CD8-positive, alpha-beta memory T cell (primary cell): ENCODE results near the gene ZNF774. TPM values are rescaled to one million over a fixed set of nuclear protein-coding genes. Genes with fewer than 3 reads are reported as not detected.

ENCODE experiments used
- CTCF ChIA-PET: fragments of 350-600 bp; sonication (Branson Sonifier 250); formaldehyde crosslinking; loops from one replicate; lab custom pipeline; 2021; ENCODE audit warnings: antibody characterized with exemption; lab: Charles Lee
- POLR2A ChIA-PET: fragments of 350-600 bp; sonication (Branson Sonifier 250); formaldehyde crosslinking; loops from one replicate; lab custom pipeline; 2021; ENCODE audit warnings: antibody characterized with exemption; lab: Charles Lee
- DNase-seq, 5 donors: peaks; one replicate each; pipeline versions ENCODE4 v3.0.0 to v3.0.0-alpha.2; 2020 to 2022; ENCODE audit warnings: mixed read lengths in 1 of 5
- H3K27ac ChIP-seq: one replicate; pipeline ENCODE4 v1.7.0; 2013; ENCODE audit warnings: low read depth, mild to moderate bottlenecking, low read length, moderate library complexity
- H3K27me3 ChIP-seq: 2 replicates; pipeline ENCODE4 v1.7.0; 2013; ENCODE audit warnings: low read length, mild to moderate bottlenecking; ENCODE audit not compliant: insufficient read depth, poor library complexity, severe bottlenecking
- H3K36me3 ChIP-seq: 2 replicates; pipeline ENCODE4 v1.7.0; 2013; ENCODE audit warnings: mild to moderate bottlenecking, low read length, moderate library complexity; ENCODE audit not compliant: insufficient read depth
- H3K4me1 ChIP-seq: 2 replicates; pipeline ENCODE4 v1.7.0; 2013; ENCODE audit warnings: mild to moderate bottlenecking, low read length, moderate library complexity; ENCODE audit not compliant: insufficient read depth
- H3K4me3 ChIP-seq: 2 replicates; pipeline ENCODE4 v1.7.0; 2013; ENCODE audit warnings: mild to moderate bottlenecking, low read length
- H3K9me3 ChIP-seq: 2 replicates; pipeline ENCODE4 v1.7.0; 2013; ENCODE audit warnings: mild to moderate bottlenecking, low read length
- H3K27ac Mint-ChIP-seq, 8 donors: one replicate each; pipeline ENCODE4 v1.8.0; 2020 to 2021; ENCODE audit warnings: mixed read lengths in 8 of 8, mild to moderate bottlenecking in 6 of 8, inconsistent platforms in 3 of 8, moderate library complexity in 3 of 8
- H3K27me3 Mint-ChIP-seq, 2 donors: one replicate each; pipeline ENCODE4 v1.8.0; 2020 to 2021; ENCODE audit warnings: mixed read lengths in 2 of 2, mild to moderate bottlenecking in 1 of 2, moderate library complexity in 1 of 2
- H3K36me3 Mint-ChIP-seq, 3 donors: one replicate each; pipeline ENCODE4 v1.8.0; 2020 to 2021; ENCODE audit warnings: mixed read lengths in 3 of 3, inconsistent platforms in 1 of 3, mild to moderate bottlenecking in 1 of 3
- H3K4me1 Mint-ChIP-seq, 3 donors: one replicate each; pipeline ENCODE4 v1.8.0; 2020 to 2021; ENCODE audit warnings: mixed read lengths in 3 of 3, inconsistent platforms in 1 of 3, mild to moderate bottlenecking in 1 of 3
- H3K4me3 Mint-ChIP-seq, 7 donors: one replicate each; pipeline ENCODE4 v1.8.0; 2020 to 2021; ENCODE audit warnings: mixed read lengths in 7 of 7, mild to moderate bottlenecking in 6 of 7, moderate library complexity in 4 of 7, inconsistent platforms in 2 of 7
- H3K9me3 Mint-ChIP-seq, 5 donors: one replicate each; pipeline ENCODE4 v1.8.0; 2020 to 2022; ENCODE audit warnings: mixed read lengths in 5 of 5, mild to moderate bottlenecking in 3 of 5, moderate library complexity in 2 of 5, inconsistent platforms in 1 of 5
- polyA plus RNA-seq: library from polyadenylated mRNA; unstranded; fragments of 300-500 nt; fragmentation: Illumina TruSeq; gene quantifications from one replicate; pipeline ENCODE4 v1.2.3, GENCODE V29; 2021
- total RNA-seq, 2 experiments: library from RNA; stranded (reverse); gene quantifications; one replicate each; pipeline ENCODE4 v1.2.3, GENCODE V29; 2021

The ZNF774 gene
- total and polyA plus RNA-seq, 3 experiments from 2014 or later: 0.50 to 0.64 TPM; not detected in 1

DNA sequence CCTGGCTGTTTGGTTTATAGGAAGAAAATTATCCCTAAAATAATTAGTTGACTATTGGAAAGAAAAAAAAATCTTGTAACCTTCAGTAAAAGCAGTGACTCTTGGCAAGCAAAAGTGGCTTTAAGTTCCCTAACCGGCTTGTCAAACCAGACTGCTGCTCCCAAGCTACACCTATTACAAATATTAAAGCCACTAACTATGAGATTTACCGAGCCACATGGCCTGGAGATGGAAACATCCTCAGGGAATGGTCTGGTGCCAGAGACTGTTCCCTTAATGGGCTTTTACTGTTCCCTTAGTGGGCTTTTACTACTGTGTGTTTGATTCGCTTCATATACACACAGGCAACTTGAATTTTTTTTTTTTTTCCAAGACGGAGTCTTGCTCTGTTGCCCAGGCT, 35.9 kb upstream of the ZNF774 start:
- ChIA-PET POLR2A (no interaction called here), CTCF (interaction anchor here (1.0 to 9.0 kb wide), 3 partner anchors 10 to 164 kb away, joined by 3 to 87 read pairs (median 4); no protein-coding TSS in a partner anchor)
- H3K4me3 ChIP-seq: no peak overlapping the region
- Mint-ChIP-seq H3K4me1 (peaks cover 5 to 9% (median 6%) of the 10 kb centered on the region in 3 donors), H3K4me3 (no peak overlapping the region), H3K9me3 (no peaks in the 10 kb centered on the region), H3K36me3 (no peaks in the 10 kb centered on the region), H3K27ac (no peak overlapping the region), H3K27me3 (peaks cover 0 to 1% of the 10 kb centered on the region in 2 donors)
- H3K27me3 ChIP-seq: no peaks in the 10 kb centered on the region
- DNase-seq: no peak
- H3K9me3 ChIP-seq: no peaks in the 10 kb centered on the region
- H3K27ac ChIP-seq: no peak overlapping the region
- H3K4me1 ChIP-seq: peaks cover 6% of the 10 kb centered on the region
- no peaks in the 10 kb centered on the region for H3K36me3 ChIP-seq

DNA sequence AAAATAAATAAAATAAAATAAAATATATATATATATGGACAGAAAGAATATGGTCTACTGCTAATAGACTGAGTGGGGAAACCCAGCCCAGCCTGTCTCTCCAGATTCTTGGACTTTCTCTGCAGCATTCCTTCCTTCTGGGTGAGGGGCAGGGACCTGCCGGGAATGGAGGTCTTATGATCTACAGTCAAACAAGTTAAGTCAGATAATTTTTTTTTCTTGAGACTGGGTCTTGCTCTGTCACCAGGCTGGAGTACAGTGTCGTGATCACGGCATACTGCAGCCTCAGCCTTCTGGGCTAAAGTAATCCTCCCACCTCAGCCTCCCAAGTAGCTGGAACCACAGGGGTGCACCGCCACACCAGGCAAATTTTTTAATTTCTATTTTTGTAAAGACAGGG, 33.5 kb upstream of the ZNF774 start:
- H3K4me1 ChIP-seq: peaks cover 6% of the 10 kb centered on the region
- no peaks in the 10 kb centered on the region for H3K9me3 ChIP-seq
- H3K4me3 ChIP-seq: no peak overlapping the region
- no peak overlapping the region for H3K4me3 Mint-ChIP-seq
- H3K36me3 ChIP-seq: no peaks in the 10 kb centered on the region
- ChIA-PET POLR2A (no interaction called here), CTCF (interaction anchor here (0.6 to 9.0 kb wide), 10 partner anchors 12 to 659 kb away, joined by 3 to 87 read pairs (median 8); no protein-coding TSS in a partner anchor)
- peaks cover 5 to 9% (median 6%) of the 10 kb centered on the region in 3 donors for H3K4me1 Mint-ChIP-seq
- no peaks in the 10 kb centered on the region for H3K9me3 Mint-ChIP-seq
- peaks cover 0 to 1% of the 10 kb centered on the region in 2 donors for H3K27me3 Mint-ChIP-seq
- no peaks in the 10 kb centered on the region for H3K27me3 ChIP-seq
- no peak overlapping the region for H3K27ac Mint-ChIP-seq
- DNase-seq: no peak
- H3K27ac ChIP-seq: no peak overlapping the region
- H3K36me3 Mint-ChIP-seq: no peaks in the 10 kb centered on the region

DNA sequence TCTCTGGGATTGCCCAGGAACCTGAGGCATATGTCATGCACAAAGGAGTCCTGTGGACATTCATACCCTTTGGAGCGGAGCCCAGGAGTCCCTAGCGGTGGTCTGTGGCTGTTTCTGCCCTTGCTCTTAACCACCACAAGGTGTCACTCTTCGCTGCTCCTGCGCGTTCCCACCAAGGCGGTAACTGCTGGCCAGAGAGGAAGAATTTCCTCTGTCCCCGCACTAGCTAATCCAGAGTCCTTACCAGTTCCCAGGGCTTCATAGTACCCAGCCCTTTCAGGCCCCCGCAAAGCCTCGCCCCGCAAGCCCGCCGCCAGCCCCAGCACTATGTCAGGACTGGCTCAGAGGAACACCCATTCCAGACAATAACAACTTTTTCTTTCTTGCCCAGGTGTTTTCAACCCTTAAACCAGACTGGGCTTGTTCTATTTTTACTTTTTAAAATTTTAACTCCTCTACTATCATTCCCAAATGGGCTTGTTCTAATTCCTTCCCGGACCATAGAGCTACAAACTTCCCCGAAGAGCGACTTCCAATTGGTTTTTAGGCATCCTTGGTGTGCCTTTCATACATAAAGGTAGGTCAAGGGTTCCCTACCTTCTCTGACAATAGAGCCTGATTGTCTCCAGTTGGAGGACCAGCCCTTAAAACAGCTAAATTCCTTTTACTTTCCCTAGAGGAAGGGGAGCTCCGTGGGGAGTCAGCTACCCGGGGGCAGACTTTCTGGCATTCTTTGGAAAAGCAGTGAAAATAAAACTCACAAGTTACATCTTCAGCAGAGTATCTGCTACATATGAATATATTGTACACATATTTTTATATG, 31.8 kb upstream of the ZNF774 start:
- Mint-ChIP-seq H3K27me3 (peaks cover 0 to 1% of the 10 kb centered on the region in 2 donors), H3K4me1 (peaks cover 5 to 9% (median 6%) of the 10 kb centered on the region in 3 donors), H3K27ac (no peak overlapping the region), H3K9me3 (no peaks in the 10 kb centered on the region), H3K4me3 (no peak overlapping the region), H3K36me3 (no peaks in the 10 kb centered on the region)
- peaks cover 6% of the 10 kb centered on the region for H3K4me1 ChIP-seq
- ChIA-PET POLR2A (interaction anchor here (0.6 to 0.7 kb wide), 2 partner anchors 161 to 275 kb away, joined by 3 read pairs; no protein-coding TSS in a partner anchor), CTCF (interaction anchor here (0.6 to 9.0 kb wide), 41 partner anchors 9 to 951 kb away, joined by 3 to 87 read pairs (median 4); partner anchors contain the start of genes BLM, HDDC3 and UNC45A)
- peak; percentile 46 to 78 (median 61) for DNase-seq
- H3K4me3 ChIP-seq: no peak overlapping the region
- H3K27me3 ChIP-seq: no peaks in the 10 kb centered on the region
- no peaks in the 10 kb centered on the region for H3K36me3 ChIP-seq
- H3K9me3 ChIP-seq: no peaks in the 10 kb centered on the region
- H3K27ac ChIP-seq: no peak overlapping the region

DNA sequence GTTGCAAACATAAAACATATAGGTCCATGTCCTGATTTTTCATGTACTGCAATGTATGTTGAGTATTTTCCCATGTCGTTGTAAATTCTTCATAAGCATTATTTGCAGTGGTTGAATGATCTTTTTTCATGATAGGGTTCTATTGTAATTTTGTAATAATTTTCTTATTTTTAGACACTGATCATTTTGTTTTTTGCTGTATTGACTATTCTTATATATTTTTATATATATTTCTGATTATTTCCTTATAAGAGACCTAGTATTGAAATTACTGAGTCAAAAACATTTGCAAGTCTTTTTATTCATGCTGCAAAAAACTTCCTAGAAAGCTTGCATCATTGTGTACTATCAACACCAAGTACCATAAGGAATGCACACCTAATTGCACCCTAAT, 31.2 kb upstream of the ZNF774 start:
- no peak overlapping the region for H3K27ac Mint-ChIP-seq
- POLR2A ChIA-PET: interaction anchor here (0.6 to 0.7 kb wide), 2 partner anchors 161 to 328 kb away, joined by 3 to 4 read pairs; no protein-coding TSS in a partner anchor

DNA sequence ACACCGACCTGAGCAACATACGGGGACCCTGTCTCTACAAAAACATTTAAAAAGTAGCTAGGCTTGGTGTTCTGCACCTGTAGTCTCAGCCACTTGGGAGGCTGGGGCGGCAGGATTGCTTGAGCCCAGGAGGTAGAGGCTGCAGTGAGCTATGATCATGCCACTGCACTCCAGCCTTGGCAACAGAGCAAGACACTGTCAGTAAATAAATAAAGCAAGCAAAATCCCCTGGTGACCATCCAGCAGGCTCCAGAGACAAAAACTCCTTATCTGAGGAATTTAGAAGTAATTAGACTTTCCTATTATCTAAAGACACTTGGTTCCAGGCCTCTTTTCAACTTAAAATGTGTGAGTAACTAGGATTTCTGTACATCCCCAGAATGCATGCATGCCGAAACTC, 29.5 kb upstream of the ZNF774 start:
- Histone ChIP-seq H3K36me3 (no peaks in the 10 kb centered on the region), H3K4me1 (peaks cover 6% of the 10 kb centered on the region), H3K9me3 (no peaks in the 10 kb centered on the region), H3K27ac (no peak overlapping the region), H3K27me3 (no peaks in the 10 kb centered on the region), H3K4me3 (no peak overlapping the region)
- Mint-ChIP-seq H3K27ac (no peak overlapping the region), H3K9me3 (no peaks in the 10 kb centered on the region), H3K36me3 (no peaks in the 10 kb centered on the region), H3K4me3 (no peak overlapping the region), H3K27me3 (peaks cover 0 to 1% of the 10 kb centered on the region in 2 donors), H3K4me1 (peaks cover 5 to 9% (median 6%) of the 10 kb centered on the region in 3 donors)
- POLR2A ChIA-PET: no interaction called here
- no peak for DNase-seq
- CTCF ChIA-PET: interaction anchor here (9.0 kb wide), 1 partner anchor 158 kb away, joined by 87 read pairs; no protein-coding TSS in a partner anchor

More for the DNA sequence above, 31.2 kb upstream of the ZNF774 start:
- peaks cover 5 to 9% (median 6%) of the 10 kb centered on the region in 3 donors for H3K4me1 Mint-ChIP-seq
- Histone ChIP-seq H3K36me3 (no peaks in the 10 kb centered on the region), H3K4me3 (no peak overlapping the region), H3K27ac (no peak overlapping the region), H3K27me3 (no peaks in the 10 kb centered on the region), H3K4me1 (peaks cover 6% of the 10 kb centered on the region), H3K9me3 (no peaks in the 10 kb centered on the region)
- CTCF ChIA-PET: interaction anchor here (0.6 to 9.0 kb wide), 24 partner anchors 8 to 611 kb away, joined by 3 to 87 read pairs (median 6); partner anchors contain the start of gene HDDC3
- no peak overlapping the region for H3K4me3 Mint-ChIP-seq
- no peak for DNase-seq
- peaks cover 0 to 1% of the 10 kb centered on the region in 2 donors for H3K27me3 Mint-ChIP-seq
- H3K36me3 Mint-ChIP-seq: no peaks in the 10 kb centered on the region
- H3K9me3 Mint-ChIP-seq: no peaks in the 10 kb centered on the region

DNA sequence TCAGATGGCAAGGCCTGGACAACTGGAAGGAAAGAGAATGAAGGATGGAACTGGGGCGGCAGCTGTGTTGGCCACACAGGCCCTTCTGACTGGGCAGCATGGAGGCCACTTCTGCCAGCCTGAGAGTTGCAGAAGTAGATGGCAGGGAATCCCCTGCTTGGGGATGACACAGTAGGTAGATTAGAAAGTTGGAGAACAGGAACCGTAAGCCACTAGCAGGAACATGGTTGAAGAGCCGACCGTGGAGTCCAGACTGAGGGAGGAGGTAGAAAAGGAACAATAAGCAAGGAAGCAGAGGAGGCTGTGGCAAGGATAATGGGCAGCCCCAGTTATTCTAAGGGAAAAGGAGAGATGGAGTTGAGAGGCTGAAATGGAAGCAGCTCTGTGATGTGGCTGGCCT, 26.4 kb upstream of the ZNF774 start:
- Mint-ChIP-seq H3K9me3 (no peaks in the 10 kb centered on the region), H3K4me1 (no peaks in the 10 kb centered on the region), H3K4me3 (no peak overlapping the region), H3K27me3 (no peaks in the 10 kb centered on the region), H3K36me3 (no peaks in the 10 kb centered on the region), H3K27ac (no peak overlapping the region)
- DNase-seq: no peak
- H3K27me3 ChIP-seq: no peaks in the 10 kb centered on the region
- no peak overlapping the region for H3K4me3 ChIP-seq
- H3K27ac ChIP-seq: no peak overlapping the region
- H3K36me3 ChIP-seq: no peaks in the 10 kb centered on the region
- POLR2A ChIA-PET: no interaction called here
- CTCF ChIA-PET: interaction anchor here (1.4 to 1.6 kb wide), 3 partner anchors 9 to 155 kb away, joined by 3 to 5 read pairs (median 3); no protein-coding TSS in a partner anchor
- H3K9me3 ChIP-seq: no peaks in the 10 kb centered on the region
- no peaks in the 10 kb centered on the region for H3K4me1 ChIP-seq

DNA sequence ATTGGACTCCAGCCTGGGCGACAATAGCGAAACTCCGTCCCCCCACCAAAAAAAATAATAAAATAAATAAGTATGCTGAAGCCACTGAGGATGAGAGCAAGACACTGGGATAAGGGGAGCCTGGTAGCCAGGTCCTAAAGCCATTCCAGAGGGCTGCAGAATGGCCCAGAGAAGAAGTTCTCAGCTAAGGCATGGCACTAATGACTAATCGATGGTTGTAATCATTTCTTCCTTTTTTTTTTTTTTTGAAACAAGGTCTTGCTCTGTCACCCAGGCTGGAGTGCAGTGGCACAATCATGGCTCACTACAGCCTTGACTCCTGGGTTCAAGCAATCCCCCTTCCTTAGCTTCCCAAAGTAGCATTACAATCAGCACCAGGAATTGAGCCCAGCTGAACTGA, 25.6 kb upstream of the ZNF774 start:
- H3K27me3 Mint-ChIP-seq: no peaks in the 10 kb centered on the region
- peak overlapping the region in 1 of 8 donors; percentile 38 for H3K27ac Mint-ChIP-seq
- H3K27me3 ChIP-seq: no peaks in the 10 kb centered on the region
- H3K27ac ChIP-seq: no peak overlapping the region
- no peaks in the 10 kb centered on the region for H3K36me3 Mint-ChIP-seq
- H3K4me1 ChIP-seq: no peaks in the 10 kb centered on the region
- ChIA-PET CTCF (interaction anchor here (1.0 to 1.6 kb wide), 4 partner anchors 10 to 156 kb away, joined by 3 to 5 read pairs (median 3); no protein-coding TSS in a partner anchor), POLR2A (no interaction called here)
- no peak for DNase-seq
- no peaks in the 10 kb centered on the region for H3K9me3 ChIP-seq
- H3K4me3 Mint-ChIP-seq: no peak overlapping the region
- H3K4me1 Mint-ChIP-seq: no peaks in the 10 kb centered on the region
- H3K9me3 Mint-ChIP-seq: no peaks in the 10 kb centered on the region
- H3K4me3 ChIP-seq: no peak overlapping the region
- H3K36me3 ChIP-seq: no peaks in the 10 kb centered on the region

DNA sequence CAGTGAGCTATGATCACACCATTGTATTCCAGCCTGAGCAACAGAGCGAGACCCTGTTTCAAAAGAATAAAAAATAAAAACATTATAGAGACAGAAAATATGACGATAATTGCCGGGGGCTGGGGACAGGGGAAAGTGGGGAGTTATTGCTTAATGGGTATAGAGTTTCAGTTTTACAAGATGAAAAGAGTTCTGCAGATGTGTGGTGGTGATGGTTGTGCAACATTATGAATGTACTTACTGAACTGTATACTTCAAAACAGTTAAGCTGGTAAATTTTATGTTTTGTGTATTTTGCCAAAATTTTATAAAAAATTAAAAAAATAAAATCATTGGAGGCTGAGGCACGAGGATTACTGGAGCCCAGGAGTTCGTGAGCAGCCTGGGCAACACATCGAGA, 24.8 kb upstream of the ZNF774 start:
- no peak overlapping the region for H3K4me3 Mint-ChIP-seq
- Histone ChIP-seq H3K4me3 (no peak overlapping the region), H3K4me1 (no peaks in the 10 kb centered on the region), H3K9me3 (no peaks in the 10 kb centered on the region), H3K27me3 (no peaks in the 10 kb centered on the region), H3K36me3 (no peaks in the 10 kb centered on the region), H3K27ac (no peak overlapping the region)
- H3K27me3 Mint-ChIP-seq: no peaks in the 10 kb centered on the region
- H3K27ac Mint-ChIP-seq: peak overlapping the region in 1 of 8 donors; percentile 10
- H3K4me1 Mint-ChIP-seq: no peaks in the 10 kb centered on the region
- no peak for DNase-seq
- POLR2A ChIA-PET: no interaction called here
- H3K9me3 Mint-ChIP-seq: no peaks in the 10 kb centered on the region
- CTCF ChIA-PET: interaction anchor here (1.0 to 1.4 kb wide), 2 partner anchors 35 to 155 kb away, joined by 3 read pairs; no protein-coding TSS in a partner anchor
- H3K36me3 Mint-ChIP-seq: no peaks in the 10 kb centered on the region
